ENCODE results near the gene MBOAT2.
"Not testable (repeated sequence)": the region's sequence is repeated elsewhere in the genome, so short reads cannot be mapped to it uniquely, and the experiment has no call there.

The MBOAT2 gene

GRCh38 chr2:8929128-8929527 lies 74.4 kb downstream of the MBOAT2 start:
- no peaks in the 10 kb centered on the region for H3K36me3 ChIP-seq (ENCODE audit: control insufficient read depth, insufficient read depth, low read length)
- no peak overlapping the region for H3K27ac ChIP-seq (ENCODE audit: insufficient read depth, low read depth, low read length, poor library complexity, severe bottlenecking)
- H3K4me3 ChIP-seq (ENCODE audit: insufficient read depth, low read depth, low read length) = no peak overlapping the region
- H3K27me3 ChIP-seq (ENCODE audit: control insufficient read depth, insufficient read depth, low read length, poor library complexity, severe bottlenecking) = no peaks in the 10 kb centered on the region
- H3K9me3 ChIP-seq (ENCODE audit: control insufficient read depth, low read length) = no peaks in the 10 kb centered on the region
- H3K4me1 ChIP-seq (ENCODE audit: control insufficient read depth, insufficient read depth, low read length) = peaks cover 6% of the 10 kb centered on the region
- WGBS, 2 experiments = 91 to 95% methylated on average over 3 of the region's 3 CpGs

GRCh38 chr2:8927510-8928455 lies 75.7 kb downstream of the MBOAT2 start:
- Histone ChIP-seq H3K9me3 (ENCODE audit: control insufficient read depth, low read length) (no peaks in the 10 kb centered on the region), H3K4me3 (ENCODE audit: insufficient read depth, low read depth, low read length) (no peak overlapping the region), H3K4me1 (ENCODE audit: control insufficient read depth, insufficient read depth, low read length) (peaks cover 6% of the 10 kb centered on the region), H3K27me3 (ENCODE audit: control insufficient read depth, insufficient read depth, low read length, poor library complexity, severe bottlenecking) (no peaks in the 10 kb centered on the region), H3K36me3 (ENCODE audit: control insufficient read depth, insufficient read depth, low read length) (no peaks in the 10 kb centered on the region), H3K27ac (ENCODE audit: insufficient read depth, low read depth, low read length, poor library complexity, severe bottlenecking) (no peak overlapping the region)
- 90 to 93% methylated on average over 17 of the region's 17 CpGs for WGBS, 2 experiments

DNA sequence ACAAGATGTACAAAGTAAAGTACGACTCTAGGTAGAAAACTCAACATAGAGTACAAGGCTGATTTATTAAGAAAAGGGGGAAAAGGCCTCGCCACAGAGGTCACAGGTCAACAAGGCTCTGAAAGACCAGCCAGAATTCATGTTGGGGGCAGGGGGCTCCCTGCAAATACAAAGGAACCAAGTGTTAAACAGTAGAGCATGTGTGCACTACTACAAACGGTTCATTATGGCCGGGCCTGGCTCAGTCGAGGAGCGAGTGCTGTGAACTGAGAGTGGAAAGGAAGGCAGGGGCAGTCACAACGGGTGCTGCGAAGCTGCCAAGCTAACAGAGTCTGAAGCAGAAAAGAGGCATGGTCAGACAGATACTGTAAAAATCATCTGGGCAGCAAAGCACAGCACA lies 77.1 kb downstream of the MBOAT2 start:
- Histone ChIP-seq H3K27me3 (ENCODE audit: control insufficient read depth, insufficient read depth, low read length, poor library complexity, severe bottlenecking) (no peaks in the 10 kb centered on the region), H3K27ac (ENCODE audit: insufficient read depth, low read depth, low read length, poor library complexity, severe bottlenecking) (no peak overlapping the region), H3K4me1 (ENCODE audit: control insufficient read depth, insufficient read depth, low read length) (peaks cover 6% of the 10 kb centered on the region), H3K36me3 (ENCODE audit: control insufficient read depth, insufficient read depth, low read length) (no peaks in the 10 kb centered on the region), H3K9me3 (ENCODE audit: control insufficient read depth, low read length) (no peaks in the 10 kb centered on the region), H3K4me3 (ENCODE audit: insufficient read depth, low read depth, low read length) (no peak overlapping the region)
- 88 to 90% methylated on average over 8 of the region's 8 CpGs for WGBS, 2 experiments

- Histone ChIP-seq H3K27me3 (ENCODE audit: control insufficient read depth, insufficient read depth, low read length, poor library complexity, severe bottlenecking) (no peaks in the 10 kb centered on the region), H3K4me1 (ENCODE audit: control insufficient read depth, insufficient read depth, low read length) (peaks cover 6% of the 10 kb centered on the region), H3K9me3 (ENCODE audit: control insufficient read depth, low read length) (no peaks in the 10 kb centered on the region), H3K27ac (ENCODE audit: insufficient read depth, low read depth, low read length, poor library complexity, severe bottlenecking) (no peak overlapping the region), H3K36me3 (ENCODE audit: control insufficient read depth, insufficient read depth, low read length) (no peaks in the 10 kb centered on the region), H3K4me3 (ENCODE audit: insufficient read depth, low read depth, low read length) (no peak overlapping the region)
- 87 to 94% methylated on average over 2 of the region's 2 CpGs for WGBS, 2 experiments
Observed at GRCh38 chr2:8925411-8925810, 78.1 kb downstream of the MBOAT2 start.

DNA sequence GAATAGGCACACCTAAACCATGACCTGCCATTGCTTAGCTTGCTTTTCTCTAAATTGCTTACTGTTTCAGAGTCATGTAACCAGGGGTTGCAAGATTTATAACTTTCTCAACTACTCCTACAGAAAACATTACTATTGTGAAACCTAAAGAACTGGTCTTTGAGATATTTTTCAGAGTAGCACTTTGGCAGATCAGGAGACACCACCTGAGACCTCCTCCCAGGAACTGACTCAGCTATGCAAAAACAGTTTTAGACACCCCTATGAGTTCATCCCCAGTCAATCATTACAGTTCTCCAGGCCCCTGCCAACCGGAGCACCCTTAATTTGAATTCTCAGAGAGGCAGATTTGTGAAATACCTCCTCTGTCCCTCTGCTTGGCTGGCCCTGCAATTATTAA lies 80.3 kb downstream of the MBOAT2 start:
- WGBS, 2 experiments = 85 to 94% methylated on average over 1 of the region's 1 CpG
- H3K27ac ChIP-seq (ENCODE audit: insufficient read depth, low read depth, low read length, poor library complexity, severe bottlenecking) = no peak overlapping the region
- peaks cover 6% of the 10 kb centered on the region for H3K4me1 ChIP-seq (ENCODE audit: control insufficient read depth, insufficient read depth, low read length)
- H3K36me3 ChIP-seq (ENCODE audit: control insufficient read depth, insufficient read depth, low read length) = peaks cover 2% of the 10 kb centered on the region
- H3K9me3 ChIP-seq (ENCODE audit: control insufficient read depth, low read length) = no peaks in the 10 kb centered on the region
- no peaks in the 10 kb centered on the region for H3K27me3 ChIP-seq (ENCODE audit: control insufficient read depth, insufficient read depth, low read length, poor library complexity, severe bottlenecking)
- no peak overlapping the region for H3K4me3 ChIP-seq (ENCODE audit: insufficient read depth, low read depth, low read length)

- Histone ChIP-seq H3K36me3 (ENCODE audit: control insufficient read depth, insufficient read depth, low read length) (peaks cover 2% of the 10 kb centered on the region), H3K27me3 (ENCODE audit: control insufficient read depth, insufficient read depth, low read length, poor library complexity, severe bottlenecking) (no peaks in the 10 kb centered on the region), H3K4me1 (ENCODE audit: control insufficient read depth, insufficient read depth, low read length) (peaks cover 6% of the 10 kb centered on the region), H3K4me3 (ENCODE audit: insufficient read depth, low read depth, low read length) (no peak overlapping the region), H3K27ac (ENCODE audit: insufficient read depth, low read depth, low read length, poor library complexity, severe bottlenecking) (no peak overlapping the region), H3K9me3 (ENCODE audit: control insufficient read depth, low read length) (no peaks in the 10 kb centered on the region)
- 87 to 96% methylated on average over 3 of the region's 3 CpGs for WGBS, 2 experiments
Observed at GRCh38 chr2:8922431-8922830, 81.1 kb downstream of the MBOAT2 start.

- 80% methylated on average over 1 of the region's 1 CpG; no CpG with 5 or more reads in 1 of the 2 experiments for WGBS, 2 experiments
- Histone ChIP-seq H3K36me3 (ENCODE audit: control insufficient read depth, insufficient read depth, low read length) (peaks cover 2% of the 10 kb centered on the region), H3K9me3 (ENCODE audit: control insufficient read depth, low read length) (no peaks in the 10 kb centered on the region), H3K27me3 (ENCODE audit: control insufficient read depth, insufficient read depth, low read length, poor library complexity, severe bottlenecking) (no peaks in the 10 kb centered on the region), H3K4me1 (ENCODE audit: control insufficient read depth, insufficient read depth, low read length) (no peaks in the 10 kb centered on the region), H3K27ac (ENCODE audit: insufficient read depth, low read depth, low read length, poor library complexity, severe bottlenecking) (no peak overlapping the region), H3K4me3 (ENCODE audit: insufficient read depth, low read depth, low read length) (no peak overlapping the region)
Observed at GRCh38 chr2:8918412-8918811, 85.1 kb downstream of the MBOAT2 start.

DNA sequence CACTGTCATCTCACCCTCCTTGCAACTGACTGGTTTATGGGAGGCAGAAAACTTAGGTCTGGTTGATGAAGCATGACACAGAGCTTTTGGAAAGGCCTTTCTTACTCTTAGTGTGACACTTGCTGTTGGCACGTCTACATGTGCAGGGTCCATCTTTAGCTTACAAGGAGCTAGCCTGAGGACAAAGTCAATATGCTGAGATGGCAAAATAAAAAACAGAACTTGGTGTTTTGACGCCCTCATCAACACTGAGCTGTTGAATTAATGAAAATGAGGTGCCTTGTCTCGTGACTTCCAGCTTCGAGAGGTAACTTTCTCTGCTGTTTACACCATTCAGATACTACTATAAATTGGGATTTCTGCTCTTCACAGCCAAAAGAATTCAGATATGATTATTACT lies 87.5 kb downstream of the MBOAT2 start:
- Histone ChIP-seq H3K27me3 (ENCODE audit: control insufficient read depth, insufficient read depth, low read length, poor library complexity, severe bottlenecking) (no peaks in the 10 kb centered on the region), H3K9me3 (ENCODE audit: control insufficient read depth, low read length) (no peaks in the 10 kb centered on the region), H3K36me3 (ENCODE audit: control insufficient read depth, insufficient read depth, low read length) (peaks cover 2% of the 10 kb centered on the region), H3K27ac (ENCODE audit: insufficient read depth, low read depth, low read length, poor library complexity, severe bottlenecking) (no peak overlapping the region), H3K4me1 (ENCODE audit: control insufficient read depth, insufficient read depth, low read length) (no peaks in the 10 kb centered on the region), H3K4me3 (ENCODE audit: insufficient read depth, low read depth, low read length) (no peak overlapping the region)
- WGBS, 2 experiments = 92 to 96% methylated on average over 4 of the region's 4 CpGs

GRCh38 chr2:8913767-8914166 lies 89.7 kb downstream of the MBOAT2 start:
- not testable (repeated sequence) for H3K9me3 ChIP-seq (ENCODE audit: control insufficient read depth, low read length); H3K27me3 ChIP-seq (ENCODE audit: control insufficient read depth, insufficient read depth, low read length, poor library complexity, severe bottlenecking); H3K4me3 ChIP-seq (ENCODE audit: insufficient read depth, low read depth, low read length); H3K4me1 ChIP-seq (ENCODE audit: control insufficient read depth, insufficient read depth, low read length); H3K27ac ChIP-seq (ENCODE audit: insufficient read depth, low read depth, low read length, poor library complexity, severe bottlenecking); H3K36me3 ChIP-seq (ENCODE audit: control insufficient read depth, insufficient read depth, low read length)
- 95 to 99% methylated on average over 5 of the region's 5 CpGs for WGBS, 2 experiments

- WGBS, 2 experiments = 85 to 90% methylated on average over 2 to 3 of the region's 3 CpGs
- H3K27me3 ChIP-seq (ENCODE audit: control insufficient read depth, insufficient read depth, low read length, poor library complexity, severe bottlenecking) = no peaks in the 10 kb centered on the region
Observed at GRCh38 chr2:8907764-8908288, 95.7 kb downstream of the MBOAT2 start.

More at GRCh38 chr2:8907764-8908288, 95.7 kb downstream of the MBOAT2 start:
- H3K4me1 ChIP-seq (ENCODE audit: control insufficient read depth, insufficient read depth, low read length) = no peaks in the 10 kb centered on the region
- H3K36me3 ChIP-seq (ENCODE audit: control insufficient read depth, insufficient read depth, low read length) = no peaks in the 10 kb centered on the region
- H3K27ac ChIP-seq (ENCODE audit: insufficient read depth, low read depth, low read length, poor library complexity, severe bottlenecking) = no peak overlapping the region
- peaks cover 2% of the 10 kb centered on the region for H3K9me3 ChIP-seq (ENCODE audit: control insufficient read depth, low read length)
- H3K4me3 ChIP-seq (ENCODE audit: insufficient read depth, low read depth, low read length) = no peak overlapping the region
